Glomerular endothelial cell (primary cell): ENCODE results near the gene ACTG2. TPM values are rescaled to one million over a fixed set of nuclear protein-coding genes. Genes with fewer than 3 reads are reported as not detected.

Experiments used
- DNase-seq: peaks from one replicate; pipeline ENCODE4 v3.0.0-alpha.2; 2011; ENCODE audit warnings: low read depth, low spot score; ENCODE audit errors: extremely low read depth
- total RNA-seq: library from RNA; depleted of rRNA; stranded (reverse); fragments of >200 nt; gene quantifications from 2 replicates; pipeline ENCODE4 v1.2.3, GENCODE V29; 2015

The ACTG2 gene
- total RNA-seq, 1 donor from 2014 or later = 1.6 TPM

DNA sequence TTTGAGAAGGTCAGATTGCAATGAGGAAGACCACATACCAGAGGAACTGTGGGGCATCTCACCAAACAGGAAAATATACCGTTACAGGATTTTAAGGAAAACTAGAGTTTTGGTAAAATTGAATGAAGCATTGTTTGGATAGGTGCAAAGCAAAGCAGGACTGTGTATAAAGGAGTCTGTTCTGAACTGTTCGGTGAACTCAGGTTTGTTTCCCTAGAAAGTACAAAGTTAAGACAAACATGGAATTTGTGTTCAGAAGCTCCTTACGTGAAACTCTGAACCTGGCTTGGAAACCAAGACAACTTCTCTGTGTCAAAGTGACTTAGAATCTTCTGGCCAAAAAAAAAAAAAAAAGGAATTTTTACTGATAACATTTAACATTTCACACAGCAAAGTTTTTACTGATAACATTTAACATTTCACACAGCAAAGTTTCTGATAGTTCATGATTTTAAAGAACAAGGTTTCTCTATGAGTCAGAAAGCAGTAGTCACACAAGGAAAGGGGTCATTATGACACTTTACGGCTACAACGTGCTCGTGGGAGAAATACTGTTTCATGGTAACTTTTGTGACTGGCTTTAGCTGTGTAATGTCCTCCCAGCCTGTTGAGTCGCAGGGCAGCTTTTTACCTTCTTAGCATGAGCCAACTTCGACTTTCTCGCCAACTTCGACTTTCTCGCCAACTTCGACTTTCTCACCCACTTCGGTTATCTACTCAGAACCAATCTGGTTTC, 70.7 kb downstream of the ACTG2 start:
- DNase-seq = no peak

DNA sequence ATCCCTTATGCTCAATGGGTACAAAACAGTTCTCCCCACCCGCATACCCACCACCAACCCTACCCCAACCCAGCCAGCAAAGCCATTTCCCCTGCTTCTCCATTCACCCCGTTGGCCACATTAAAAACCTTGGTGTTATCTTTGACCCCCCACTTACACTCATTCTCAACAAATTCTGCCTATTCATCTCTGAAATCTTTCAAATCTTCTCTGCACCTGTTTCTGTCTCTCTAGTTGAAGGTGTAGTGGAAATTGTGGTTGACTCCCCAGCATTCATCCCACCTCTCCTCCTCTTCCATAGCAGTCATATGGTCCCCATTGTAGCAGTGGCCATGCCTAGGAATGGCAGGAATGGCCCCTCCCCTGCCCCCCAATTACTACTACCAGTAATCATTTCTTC, 71.4 kb downstream of the ACTG2 start:
- DNase-seq = no peak

DNA sequence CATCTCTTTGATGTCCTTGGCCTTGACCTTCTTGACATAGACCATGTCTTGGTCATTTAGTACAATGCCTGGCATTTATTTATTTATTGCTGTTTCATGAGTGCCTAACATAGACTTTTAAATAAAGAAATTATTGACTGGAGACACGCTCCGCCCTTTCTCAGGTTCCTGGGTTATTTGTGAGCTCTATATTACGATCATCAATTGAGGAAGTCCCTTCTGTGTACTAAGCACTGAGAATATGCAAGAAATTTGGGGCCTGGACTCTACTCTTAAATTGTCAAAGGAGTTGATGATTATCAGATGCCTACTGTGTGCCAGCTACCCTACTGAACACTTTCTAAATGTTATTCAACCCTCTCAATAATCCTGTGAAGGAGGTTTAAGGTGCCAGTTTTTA, 72.2 kb downstream of the ACTG2 start:
- no peak for DNase-seq

DNA sequence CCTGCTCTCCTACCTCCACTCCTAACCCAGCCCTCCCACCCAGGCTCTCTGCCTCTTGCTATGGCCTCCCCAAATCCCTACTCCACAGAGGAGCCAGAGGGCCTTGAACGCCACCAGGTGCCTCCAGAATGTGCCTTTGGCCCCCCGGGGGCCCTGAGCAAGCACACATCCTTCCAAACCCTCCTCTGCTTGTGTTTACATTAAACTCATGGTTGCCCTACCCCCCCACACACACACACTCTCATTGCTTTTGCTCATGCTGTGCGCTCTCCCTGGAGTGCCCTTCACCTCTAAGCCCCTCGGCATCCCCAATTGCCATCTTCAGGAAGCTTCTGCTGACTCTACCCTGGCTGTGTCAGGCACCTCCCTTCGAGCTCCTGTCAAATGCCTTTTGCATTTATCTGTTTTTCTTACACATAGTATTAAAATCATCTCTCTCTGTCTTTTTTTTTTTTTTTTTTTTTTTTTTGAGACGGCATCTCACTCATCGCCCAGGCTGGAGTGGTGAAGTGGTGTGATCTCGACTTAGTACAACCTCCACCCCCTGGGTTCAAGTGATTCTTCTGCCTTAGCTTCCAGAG, 75.6 kb downstream of the ACTG2 start:
- DNase-seq = no peak

DNA sequence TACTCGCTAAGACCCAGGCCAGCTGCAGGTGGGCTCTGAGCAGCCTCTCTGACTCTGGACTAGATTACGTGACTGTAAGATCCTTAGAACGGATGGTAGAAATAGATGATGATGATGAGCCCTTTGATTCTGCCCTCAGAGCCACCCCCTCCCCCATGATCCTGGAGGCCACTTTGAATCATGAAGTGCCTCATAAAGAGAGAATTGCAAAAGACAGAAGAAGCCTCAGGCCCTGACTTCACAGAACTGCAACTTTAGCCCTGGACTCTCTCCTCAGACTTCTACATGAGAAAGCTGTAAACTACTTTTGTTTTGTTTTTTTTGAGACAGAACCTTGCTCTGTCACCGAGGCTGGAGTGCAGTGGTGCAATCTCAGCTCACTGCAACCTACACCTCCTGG, 76.5 kb downstream of the ACTG2 start:
- no peak for DNase-seq

Other genes with a start within 250 kb of the ACTG2 start
- gene TPRKB, start 155.7 kb upstream of the ACTG2 start, total RNA-seq = 29.1 and 38.8 TPM in 2 replicates
- 26.4 and 38.2 TPM in 2 replicates for gene DUSP11, start 112.9 kb upstream of the ACTG2 start, total RNA-seq
- gene C2orf78, start 108.8 kb upstream of the ACTG2 start, total RNA-seq = not detected in 2 replicates
- 24.0 and 25.2 TPM in 2 replicates for gene STAMBP, start 64.0 kb upstream of the ACTG2 start, total RNA-seq
- 54.9 and 63.0 TPM in 2 replicates for gene DGUOK, start 33.9 kb downstream of the ACTG2 start, total RNA-seq
- gene TET3, start 91.9 kb downstream of the ACTG2 start, total RNA-seq = 5.7 and 13.7 TPM in 2 replicates